Immature natural killer cell (primary cell): ENCODE measurements around the gene BCR. TPM values are rescaled to one million over a fixed set of nuclear protein-coding genes. Genes with fewer than 3 reads are reported as not detected.

ENCODE experiments used
- DNase-seq, 3 donors: peaks; one replicate each; pipeline ENCODE4 v3.0.0; 2022; ENCODE audit warnings: mixed read lengths in 1 of 3
- H3K27ac Mint-ChIP-seq, 6 donors: one replicate each; pipeline ENCODE4 v1.8.0; 2020; ENCODE audit warnings: mixed read lengths in 6 of 6, mild to moderate bottlenecking in 5 of 6, inconsistent platforms in 4 of 6, moderate library complexity in 3 of 6
- H3K27me3 Mint-ChIP-seq, 3 donors: one replicate each; pipeline ENCODE4 v1.8.0; 2020 to 2021; ENCODE audit warnings: low read depth in 3 of 3, mild to moderate bottlenecking in 3 of 3, mixed read lengths in 3 of 3, moderate library complexity in 3 of 3, inconsistent platforms in 1 of 3
- H3K36me3 Mint-ChIP-seq, 3 donors: one replicate each; pipeline ENCODE4 v1.8.0; 2020; ENCODE audit warnings: mixed read lengths in 3 of 3, inconsistent platforms in 2 of 3, mild to moderate bottlenecking in 2 of 3
- H3K4me1 Mint-ChIP-seq, 2 donors: one replicate each; pipeline ENCODE4 v1.8.0; 2020; ENCODE audit warnings: inconsistent platforms in 2 of 2, mild to moderate bottlenecking in 2 of 2, mixed read lengths in 2 of 2, moderate library complexity in 1 of 2
- H3K4me3 Mint-ChIP-seq, 5 donors: one replicate each; pipeline ENCODE4 v1.8.0; 2020; ENCODE audit warnings: mild to moderate bottlenecking in 5 of 5, mixed read lengths in 5 of 5, inconsistent platforms in 3 of 5, moderate library complexity in 3 of 5
- H3K9me3 Mint-ChIP-seq, 6 donors: one replicate each; pipeline ENCODE4 v1.8.0; 2020; ENCODE audit warnings: mild to moderate bottlenecking in 6 of 6, mixed read lengths in 6 of 6, inconsistent platforms in 4 of 6, moderate library complexity in 3 of 6
- polyA plus RNA-seq, 3 donors: library from polyadenylated mRNA; unstranded; fragments of 300-500 nt; fragmentation: Illumina TruSeq; gene quantifications; one replicate each; pipeline ENCODE4 v1.2.3, GENCODE V29; 2021

BCR gene
- polyA plus RNA-seq, 3 donors from 2014 or later = 4.1 to 12.5 (median 5.6) TPM

DNA sequence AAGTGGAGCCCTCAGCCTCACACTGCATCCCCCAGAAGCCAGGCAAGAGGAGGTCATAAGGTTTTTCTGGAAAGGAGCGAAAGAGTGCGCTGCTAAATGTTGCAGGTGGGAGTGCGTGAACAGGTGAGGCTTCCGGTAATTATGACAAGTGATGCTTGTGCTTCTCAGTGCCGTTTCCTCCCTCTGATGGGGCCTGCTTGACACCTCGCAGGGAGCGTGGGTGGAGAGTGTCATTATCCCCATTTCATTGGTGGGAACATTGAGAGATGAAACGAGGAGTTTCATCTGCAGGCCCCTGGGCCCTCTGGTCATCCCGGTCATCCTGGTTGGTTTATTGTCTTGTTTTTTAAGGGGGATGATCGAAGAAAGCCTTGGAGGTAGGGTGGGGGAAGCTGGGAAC lies 57.5 kb downstream of the BCR start:
- no peak for DNase-seq
- H3K4me3 Mint-ChIP-seq = peak overlapping the region in 4 of 5 donors; percentile 12 to 61 (median 46)
- peaks cover 0 to 8% (median 0%) of the 10 kb centered on the region in 3 donors for H3K36me3 Mint-ChIP-seq
- H3K27ac Mint-ChIP-seq = peak overlapping the region in 5 of 6 donors; percentile 12 to 75 (median 74)
- peaks cover 92 to 98% of the 10 kb centered on the region in 2 donors for H3K4me1 Mint-ChIP-seq
- H3K9me3 Mint-ChIP-seq = no peaks in the 10 kb centered on the region
- H3K27me3 Mint-ChIP-seq = peaks cover 3 to 16% (median 12%) of the 10 kb centered on the region in 3 donors

DNA sequence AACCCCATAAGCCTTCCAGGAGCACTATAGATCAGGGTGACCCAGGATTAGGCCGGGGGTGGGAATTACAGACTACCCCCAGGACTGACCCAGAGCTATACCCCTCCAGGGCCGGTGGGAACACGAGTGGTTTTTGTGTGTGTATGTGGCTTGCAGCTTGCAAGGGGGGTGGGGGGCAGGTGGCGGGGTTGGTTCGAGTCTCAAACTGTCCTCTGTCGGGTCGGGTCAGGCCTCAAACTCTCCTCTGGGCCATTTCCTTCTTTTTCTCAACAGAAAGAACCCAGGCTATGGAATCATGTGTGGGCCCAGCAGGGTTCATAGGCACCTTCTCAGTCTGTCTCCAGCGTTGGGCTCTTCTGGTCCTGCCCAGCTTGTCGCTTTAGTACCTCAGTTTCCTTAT lies 58.4 kb downstream of the BCR start:
- Mint-ChIP-seq H3K9me3 (no peaks in the 10 kb centered on the region), H3K4me3 (peak overlapping the region in 1 of 5 donors; percentile 34), H3K36me3 (peaks cover 0 to 8% (median 0%) of the 10 kb centered on the region in 3 donors), H3K27me3 (peaks cover 7 to 16% (median 12%) of the 10 kb centered on the region in 3 donors), H3K27ac (peak overlapping the region; percentile 23 to 75 (median 48)), H3K4me1 (peaks cover 96 to 98% of the 10 kb centered on the region in 2 donors)
- DNase-seq = no peak

DNA sequence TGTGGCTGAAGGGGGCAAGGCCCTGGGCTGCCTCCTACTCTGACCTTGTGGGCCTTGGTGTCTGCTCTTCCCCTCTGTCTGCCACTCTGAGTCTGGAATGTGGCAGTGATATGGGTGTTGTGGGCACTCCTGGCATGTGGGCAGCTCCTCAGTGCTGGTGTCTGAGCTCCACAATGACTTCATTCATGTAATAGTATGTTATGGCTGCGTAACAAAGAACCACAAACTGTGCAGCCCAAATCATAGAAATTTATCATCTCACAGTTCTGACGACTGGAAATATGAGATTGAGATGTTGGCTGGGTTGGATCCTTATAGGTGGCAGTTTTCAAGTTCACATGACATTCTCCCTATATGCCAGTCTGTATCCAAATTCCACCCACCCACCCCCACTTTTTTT lies 59.1 kb downstream of the BCR start:
- Mint-ChIP-seq H3K9me3 (no peaks in the 10 kb centered on the region), H3K27me3 (peaks cover 4 to 20% (median 11%) of the 10 kb centered on the region in 3 donors), H3K4me1 (peaks cover 96 to 98% of the 10 kb centered on the region in 2 donors), H3K36me3 (peaks cover 0 to 8% (median 0%) of the 10 kb centered on the region in 3 donors), H3K4me3 (peak overlapping the region in 2 of 5 donors; percentile 15 to 22), H3K27ac (peak overlapping the region in 3 of 6 donors; percentile 0 to 61 (median 42))
- DNase-seq = no peak

DNA sequence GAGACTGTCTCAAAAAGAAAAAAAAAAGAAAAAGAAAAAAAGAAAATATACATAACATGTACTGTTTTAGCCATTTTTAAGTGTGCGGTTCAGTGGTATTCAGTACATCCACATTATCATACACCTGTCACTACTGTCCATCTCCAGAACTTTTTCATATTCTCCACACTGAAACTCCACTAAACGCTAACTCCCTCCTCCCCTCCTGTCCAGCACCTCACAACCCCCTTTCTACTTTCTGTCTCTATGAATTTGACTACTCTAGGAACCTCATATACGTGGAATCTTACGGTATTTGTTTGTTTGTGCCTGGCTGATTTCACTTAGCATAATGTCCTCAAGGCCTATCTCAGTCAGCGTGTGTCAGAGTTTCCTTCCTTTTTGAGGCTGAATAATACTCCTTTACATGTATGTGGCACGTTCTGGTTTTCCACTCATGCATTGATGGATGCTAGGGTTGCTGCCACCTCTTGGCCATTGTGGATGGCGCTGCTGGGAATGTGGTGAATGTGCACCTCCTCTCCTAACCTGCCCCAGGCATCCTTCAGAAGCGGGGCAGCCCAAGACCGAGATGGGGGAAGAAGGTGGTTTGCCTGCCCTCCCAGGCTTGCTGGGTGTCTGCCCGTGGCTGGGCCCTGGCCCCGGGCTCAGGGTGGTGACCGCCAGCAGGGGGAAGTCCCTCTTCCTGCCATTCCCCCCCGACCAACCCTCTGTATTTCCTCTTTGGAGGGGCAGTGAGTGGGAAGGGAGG lies 60.5 kb downstream of the BCR start:
- Mint-ChIP-seq H3K27me3 (peaks cover 4 to 17% (median 4%) of the 10 kb centered on the region in 3 donors), H3K9me3 (no peaks in the 10 kb centered on the region), H3K4me1 (peaks cover 95 to 98% of the 10 kb centered on the region in 2 donors), H3K4me3 (peak overlapping the region in 3 of 5 donors; percentile 19 to 63 (median 44)), H3K27ac (peak overlapping the region; percentile 33 to 89 (median 74)), H3K36me3 (peaks cover 0 to 4% (median 0%) of the 10 kb centered on the region in 3 donors)
- DNase-seq = no peak

DNA sequence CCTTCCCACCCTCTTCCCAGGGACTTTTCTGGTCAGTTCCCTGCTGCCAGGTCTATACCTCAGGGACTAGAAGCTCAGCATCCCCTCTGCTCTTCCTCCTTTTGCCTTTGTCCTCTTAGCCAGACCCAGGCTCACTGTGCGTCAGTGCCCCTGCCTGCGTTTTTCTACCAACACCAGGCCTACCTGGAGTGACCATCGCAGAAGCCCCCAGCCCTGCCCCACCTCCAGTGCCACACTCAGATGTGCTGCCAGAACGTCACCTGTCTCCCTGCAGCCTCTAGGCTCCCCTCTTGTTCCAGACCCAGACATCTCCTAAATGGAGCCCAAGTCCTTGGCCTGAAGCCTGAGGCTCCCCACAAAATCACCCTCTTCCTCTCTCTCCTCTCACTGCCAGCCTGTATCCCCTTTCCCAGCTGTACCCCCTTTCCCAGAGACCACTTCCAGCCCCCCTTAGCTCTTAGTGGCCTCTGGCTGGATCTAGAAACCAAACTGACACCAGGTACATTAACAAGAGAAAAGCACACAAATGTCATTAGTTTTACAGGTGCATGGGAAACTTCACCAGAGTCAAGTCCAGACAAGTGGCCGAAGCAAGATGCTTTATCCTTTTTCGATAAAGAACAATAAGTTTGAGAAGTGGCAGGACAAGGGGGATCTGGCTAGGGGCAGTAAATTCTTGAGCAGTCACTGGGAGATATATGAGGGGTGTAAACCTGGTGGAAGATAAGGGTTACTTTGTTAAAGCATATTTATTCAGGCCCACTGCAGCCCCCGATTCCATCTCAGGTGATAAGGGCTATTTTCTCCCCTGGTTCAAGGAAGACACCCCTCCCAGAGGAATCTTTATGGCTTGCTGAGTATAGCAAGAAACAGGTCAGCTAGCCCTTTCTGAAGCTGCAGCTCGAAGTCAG lies 61.5 kb downstream of the BCR start:
- no peaks in the 10 kb centered on the region for H3K9me3 Mint-ChIP-seq
- H3K36me3 Mint-ChIP-seq = peaks cover 0 to 4% (median 0%) of the 10 kb centered on the region in 3 donors
- DNase-seq = no peak
- H3K27me3 Mint-ChIP-seq = peaks cover 4 to 14% (median 6%) of the 10 kb centered on the region in 3 donors
- H3K27ac Mint-ChIP-seq = peak overlapping the region; percentile 41 to 89 (median 70)
- peak overlapping the region; percentile 6 to 56 (median 35) for H3K4me3 Mint-ChIP-seq
- H3K4me1 Mint-ChIP-seq = peaks cover 93 to 98% of the 10 kb centered on the region in 2 donors

DNA sequence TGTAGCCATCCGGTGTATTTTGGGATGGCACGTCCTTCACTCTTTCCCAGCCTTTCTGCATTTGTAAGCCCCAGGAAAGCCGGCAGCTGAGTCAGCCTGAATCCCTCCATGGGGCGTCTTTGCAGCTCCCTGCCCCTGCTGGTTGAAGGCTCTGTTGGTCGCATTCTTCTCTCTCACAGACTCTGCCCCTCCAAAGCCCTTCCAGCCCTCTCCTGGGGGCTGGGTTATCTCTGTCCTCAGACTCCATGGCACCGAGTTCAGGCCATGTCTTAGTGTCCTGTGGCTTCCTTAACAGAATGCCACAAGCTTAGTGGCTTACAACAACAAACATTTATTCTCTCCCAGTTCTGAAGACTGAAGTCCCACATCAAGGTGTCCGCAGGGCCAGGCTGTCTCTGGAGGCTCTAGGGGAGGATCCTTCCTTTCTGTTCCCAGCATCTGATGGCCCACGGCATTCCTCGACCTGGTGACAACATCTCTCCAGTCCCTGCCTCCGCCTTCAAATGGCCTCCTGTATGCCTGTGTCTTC lies 62.2 kb downstream of the BCR start:
- Mint-ChIP-seq H3K36me3 (peaks cover 0 to 4% (median 0%) of the 10 kb centered on the region in 3 donors), H3K9me3 (no peaks in the 10 kb centered on the region), H3K4me3 (peak overlapping the region; percentile 1 to 80 (median 46)), H3K27me3 (peaks cover 3 to 17% (median 6%) of the 10 kb centered on the region in 3 donors), H3K4me1 (peaks cover 93 to 98% of the 10 kb centered on the region in 2 donors), H3K27ac (peak overlapping the region; percentile 55 to 90 (median 88))
- no peak for DNase-seq

DNA sequence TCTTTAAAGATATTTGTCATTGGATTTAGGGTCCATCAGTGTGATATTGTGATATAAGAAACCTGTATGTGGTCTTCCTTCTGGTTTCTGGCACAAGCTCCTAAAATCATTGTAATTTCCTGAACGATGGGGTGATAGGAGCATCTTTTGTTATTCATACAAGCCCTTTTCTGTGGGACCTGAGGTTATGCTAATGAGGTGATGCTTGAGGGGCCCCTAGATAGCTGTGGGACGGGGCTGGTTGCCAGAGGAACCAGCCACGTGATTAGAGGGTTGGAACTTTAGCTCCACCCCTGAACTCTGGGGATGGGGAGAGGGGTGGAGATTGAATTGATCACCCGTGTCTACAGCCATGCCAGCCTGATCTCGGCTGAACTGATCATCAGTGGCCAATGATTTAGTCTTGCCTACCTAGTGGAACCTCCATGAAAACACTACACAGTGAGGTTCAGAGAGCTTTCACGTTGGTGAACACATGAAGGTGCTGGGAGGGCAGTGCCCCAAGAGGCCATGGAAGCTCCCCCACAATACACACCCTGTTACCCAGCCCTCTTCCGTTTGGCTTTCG lies 62.8 kb downstream of the BCR start:
- Mint-ChIP-seq H3K27ac (peak overlapping the region; percentile 55 to 90 (median 86)), H3K4me1 (peaks cover 93 to 98% of the 10 kb centered on the region in 2 donors), H3K9me3 (no peaks in the 10 kb centered on the region), H3K27me3 (peaks cover 2 to 17% (median 6%) of the 10 kb centered on the region in 3 donors), H3K36me3 (peaks cover 0 to 4% (median 0%) of the 10 kb centered on the region in 3 donors), H3K4me3 (peak overlapping the region; percentile 1 to 80 (median 46))
- peak; percentile 49 to 61 (median 60) for DNase-seq

DNA sequence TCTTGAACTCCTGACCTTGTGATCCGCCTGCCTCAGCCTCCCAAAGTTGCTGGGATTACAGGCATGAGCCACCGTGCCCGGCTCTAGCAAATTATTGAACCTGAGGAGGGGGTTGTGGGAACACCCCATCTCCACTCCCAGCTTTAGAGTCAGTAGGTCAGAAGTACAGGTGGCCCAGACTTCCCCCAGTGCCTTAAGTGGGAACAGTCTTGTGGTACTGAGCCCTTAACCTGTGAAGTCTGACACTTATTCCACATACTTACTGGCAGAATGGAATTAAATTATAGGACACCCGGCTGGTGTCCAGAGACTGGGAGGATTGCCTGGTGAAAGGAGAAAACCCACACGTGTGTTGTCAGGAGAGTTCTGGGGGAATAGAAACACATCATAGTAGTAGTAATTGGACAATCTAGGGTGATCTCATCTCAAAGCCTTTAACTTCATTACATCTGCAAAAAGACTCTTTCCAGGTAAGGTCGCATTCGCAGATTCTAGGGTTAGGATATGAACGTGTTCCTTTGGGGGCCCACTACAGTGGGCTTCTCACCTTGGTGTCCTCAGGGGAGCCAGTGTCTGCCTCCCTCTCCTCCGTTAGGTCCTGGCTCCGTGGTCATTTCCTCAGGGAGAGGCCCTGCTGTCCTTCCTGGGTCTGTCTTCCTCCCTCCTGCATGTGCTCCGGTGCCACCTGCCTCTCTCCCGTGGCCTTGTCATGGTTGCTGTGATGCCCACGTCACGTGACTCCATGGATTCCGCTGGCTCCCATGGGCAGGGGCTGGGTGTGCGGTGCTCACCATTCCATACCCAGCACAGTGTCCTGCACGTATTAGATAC lies 63.8 kb downstream of the BCR start:
- Mint-ChIP-seq H3K36me3 (peaks cover 0 to 4% (median 0%) of the 10 kb centered on the region in 3 donors), H3K4me1 (peaks cover 93 to 98% of the 10 kb centered on the region in 2 donors), H3K4me3 (peak overlapping the region; percentile 1 to 80 (median 46)), H3K27ac (peak overlapping the region; percentile 55 to 88 (median 82)), H3K27me3 (peaks cover 2 to 17% (median 6%) of the 10 kb centered on the region in 3 donors), H3K9me3 (no peaks in the 10 kb centered on the region)
- DNase-seq = no peak

DNA sequence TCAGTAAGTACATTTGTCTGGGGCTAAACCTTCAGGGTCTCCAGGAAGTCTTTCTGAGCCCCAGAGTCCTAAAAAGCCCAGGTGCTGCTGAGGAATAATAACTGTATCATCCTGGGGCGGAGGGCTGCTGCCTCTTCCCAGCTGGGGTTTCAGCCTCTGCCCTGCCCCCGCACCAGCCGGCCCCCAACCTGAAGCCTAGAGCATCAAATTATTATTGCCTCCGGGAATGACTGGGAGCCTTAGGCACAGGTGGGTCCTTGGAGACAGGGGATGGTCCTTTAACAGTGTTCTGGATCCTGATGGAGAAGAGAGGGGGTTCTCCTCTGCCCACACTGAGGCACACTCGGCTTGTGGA lies 64.4 kb downstream of the BCR start:
- Mint-ChIP-seq H3K36me3 (peaks cover 0 to 4% (median 0%) of the 10 kb centered on the region in 3 donors), H3K4me3 (peak overlapping the region in 1 of 5 donors; percentile 48), H3K4me1 (peaks cover 93 to 99% of the 10 kb centered on the region in 2 donors), H3K27ac (peak overlapping the region in 4 of 6 donors; percentile 63 to 89 (median 88)), H3K9me3 (no peaks in the 10 kb centered on the region), H3K27me3 (peaks cover 2 to 17% (median 6%) of the 10 kb centered on the region in 3 donors)
- no peak for DNase-seq

DNA sequence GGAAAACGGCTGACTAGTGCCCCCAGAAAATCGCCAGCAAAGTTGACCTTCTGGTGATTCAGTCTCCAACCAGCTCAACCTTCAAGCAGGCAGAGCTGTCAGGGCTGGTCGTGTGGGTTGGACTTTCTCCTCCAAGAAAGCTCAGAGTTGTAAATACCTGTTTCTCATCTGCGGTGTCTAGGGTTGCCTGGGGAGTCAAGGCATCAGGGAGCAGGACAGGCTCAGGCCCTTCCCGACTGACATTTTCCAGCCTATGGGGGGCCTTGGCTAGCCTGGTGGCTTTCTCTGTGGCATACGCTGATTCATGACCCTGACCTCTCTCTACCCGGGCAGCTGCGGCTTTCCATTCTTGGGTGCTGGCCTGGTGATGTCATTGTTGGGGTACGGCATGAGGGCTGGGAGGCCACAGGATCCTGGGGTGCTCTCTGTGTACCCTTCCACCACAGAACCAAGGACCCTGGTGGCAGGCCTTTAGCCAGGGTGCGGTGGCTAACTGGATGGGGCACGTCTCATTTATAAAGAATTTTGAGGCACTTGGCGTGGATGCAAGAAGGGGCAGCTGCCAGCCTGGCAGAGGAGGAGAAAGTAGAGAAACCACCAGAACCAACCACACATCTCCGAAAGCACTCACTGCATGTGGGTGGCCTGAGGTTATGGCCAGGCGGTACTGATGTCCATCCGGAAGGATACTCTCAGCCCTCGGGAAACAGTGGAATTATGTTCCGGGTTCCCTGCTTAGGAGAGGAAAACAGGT lies 64.9 kb downstream of the BCR start:
- peak overlapping the region in 5 of 6 donors; percentile 48 to 89 (median 75) for H3K27ac Mint-ChIP-seq
- H3K4me3 Mint-ChIP-seq = peak overlapping the region in 4 of 5 donors; percentile 18 to 48 (median 42)
- peaks cover 2 to 17% (median 6%) of the 10 kb centered on the region in 3 donors for H3K27me3 Mint-ChIP-seq
- peaks cover 0 to 4% (median 0%) of the 10 kb centered on the region in 3 donors for H3K36me3 Mint-ChIP-seq
- peaks cover 93 to 100% of the 10 kb centered on the region in 2 donors for H3K4me1 Mint-ChIP-seq
- H3K9me3 Mint-ChIP-seq = no peaks in the 10 kb centered on the region
- DNase-seq = peak in 1 of 3 donors; percentile 26

DNA sequence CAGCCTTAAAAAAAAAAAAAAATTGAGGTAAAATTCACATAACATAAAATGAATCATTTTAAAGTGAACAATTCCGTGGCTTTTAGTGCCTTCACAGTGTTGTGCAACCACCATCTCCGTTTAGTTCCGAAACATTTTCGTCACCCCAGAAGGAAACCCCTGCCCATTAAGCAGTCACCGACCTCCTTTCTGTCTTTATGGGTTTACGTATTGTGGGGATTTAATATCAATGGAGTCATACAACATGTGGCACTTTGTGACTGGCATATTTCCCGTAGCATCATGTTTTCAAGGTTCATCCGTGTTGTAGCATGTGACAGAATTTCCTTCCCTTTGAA lies 65.5 kb downstream of the BCR start:
- peaks cover 2 to 17% (median 6%) of the 10 kb centered on the region in 3 donors for H3K27me3 Mint-ChIP-seq
- peak in 1 of 3 donors; percentile 44 for DNase-seq
- H3K27ac Mint-ChIP-seq = peak overlapping the region; percentile 20 to 89 (median 68)
- H3K9me3 Mint-ChIP-seq = no peaks in the 10 kb centered on the region
- peaks cover 0 to 2% (median 0%) of the 10 kb centered on the region in 3 donors for H3K36me3 Mint-ChIP-seq
- peaks cover 95 to 100% of the 10 kb centered on the region in 2 donors for H3K4me1 Mint-ChIP-seq
- peak overlapping the region in 3 of 5 donors; percentile 18 to 48 (median 41) for H3K4me3 Mint-ChIP-seq
